Left lung (tissue), 10 donors: ENCODE measurements around the gene LNX1. TPM values are rescaled to one million over a fixed set of nuclear protein-coding genes. Genes with fewer than 3 reads are reported as not detected.
A peak's percentile ranks its signal among the peaks of the same experiment; 100 is the strongest.

Experiments used
- ATAC-seq: fragments of 200-7000 bp; cut with Tn5 transposase; one replicate; pipeline ENCODE4 v1.9.1; 2020; ENCODE audit warnings: moderate library complexity
- DNase-seq, 4 donors: peaks; one replicate each; pipeline ENCODE4 v3.0.0-alpha.2; 2013 to 2020
- H3K27ac ChIP-seq, 2 donors: fragments of 200-600 bp; sonication (generic) in 1 of 2; one replicate each; pipeline versions ENCODE4 v1.5.0 to v1.8.0; 2020 to 2021
- H3K27me3 ChIP-seq, 2 donors: fragments of 200-600 bp; sonication (generic) in 1 of 2; one replicate each; pipeline versions ENCODE4 v1.5.0 to v1.8.0; 2020 to 2021
- H3K36me3 ChIP-seq, 2 donors: fragments of 200-600 bp; sonication (generic) in 1 of 2; one replicate each; pipeline versions ENCODE4 v1.5.0 to v1.8.0; 2020 to 2021
- H3K4me1 ChIP-seq, 2 donors: fragments of 200-600 bp; one replicate each; pipeline ENCODE4 v1.8.0; 2021
- H3K4me3 ChIP-seq, 2 donors: fragments of 200-600 bp; sonication (generic) in 1 of 2; one replicate each; pipeline versions ENCODE4 v1.5.0 to v1.8.0; 2020 to 2021; ENCODE audit warnings: mild to moderate bottlenecking in 1 of 2
- H3K9me3 ChIP-seq, 2 donors: fragments of 200-600 bp; sonication (generic) in 1 of 2; one replicate each; pipeline versions ENCODE4 v1.5.0 to v1.8.0; 2020 to 2021
- intact Hi-C, 2 donors: fragments of 100-400 bp; cut with DNase I; formaldehyde crosslinking; loops; one replicate each; pipeline versions ENCODE4 v1.11.2 to v1.14.2; 2022
- polyA plus RNA-seq, 6 donors: library from polyadenylated mRNA; unstranded; fragments of 120-200 nt; gene quantifications; one replicate each; pipeline ENCODE4 v1.2.1, GENCODE V29; 2013; ENCODE audit not compliant: insufficient read length in 6 of 6
- total RNA-seq, 2 donors: library from RNA; stranded (reverse); fragmentation: NEBNext Ultra II Directional; extraction: Animal tissue kit (Norgen Biotek cat#: 25700); gene quantifications; one replicate each; pipeline ENCODE4 v1.2.1, GENCODE V29; 2021
- TF ChIP-seq, protein P1 (sequence below), 2 donors: fragments of 200-600 bp; sonication (generic) in 1 of 2; IDR thresholded peaks; one replicate each; pipeline versions ENCODE4 v1.5.0 to v1.8.0; 2021; ENCODE audit warnings: antibody characterized with exemption in 2 of 2
- donor health status: DM: no; HTN: yes; CAD: no.
- donor health status: DM: no; HTN: no; CAD: no.

Gene LNX1
- total and polyA plus RNA-seq, 8 donors: 2.5 to 4.4 (median 3.6) TPM

GRCh38 chr4:53573696-53574095 lies 17.6 kb downstream of the LNX1 start:
- ATAC-seq (no peak), DNase-seq (no peak)
- no peaks in the 10 kb centered on the region for H3K27me3 ChIP-seq
- H3K27ac ChIP-seq: no peak overlapping the region
- H3K4me1 ChIP-seq: peaks cover 12 to 13% of the 10 kb centered on the region in 2 donors
- no peaks in the 10 kb centered on the region for H3K9me3 ChIP-seq
- no peaks in the 10 kb centered on the region for H3K36me3 ChIP-seq
- no peak overlapping the region for H3K4me3 ChIP-seq
- TF ChIP-seq, protein P1, sequence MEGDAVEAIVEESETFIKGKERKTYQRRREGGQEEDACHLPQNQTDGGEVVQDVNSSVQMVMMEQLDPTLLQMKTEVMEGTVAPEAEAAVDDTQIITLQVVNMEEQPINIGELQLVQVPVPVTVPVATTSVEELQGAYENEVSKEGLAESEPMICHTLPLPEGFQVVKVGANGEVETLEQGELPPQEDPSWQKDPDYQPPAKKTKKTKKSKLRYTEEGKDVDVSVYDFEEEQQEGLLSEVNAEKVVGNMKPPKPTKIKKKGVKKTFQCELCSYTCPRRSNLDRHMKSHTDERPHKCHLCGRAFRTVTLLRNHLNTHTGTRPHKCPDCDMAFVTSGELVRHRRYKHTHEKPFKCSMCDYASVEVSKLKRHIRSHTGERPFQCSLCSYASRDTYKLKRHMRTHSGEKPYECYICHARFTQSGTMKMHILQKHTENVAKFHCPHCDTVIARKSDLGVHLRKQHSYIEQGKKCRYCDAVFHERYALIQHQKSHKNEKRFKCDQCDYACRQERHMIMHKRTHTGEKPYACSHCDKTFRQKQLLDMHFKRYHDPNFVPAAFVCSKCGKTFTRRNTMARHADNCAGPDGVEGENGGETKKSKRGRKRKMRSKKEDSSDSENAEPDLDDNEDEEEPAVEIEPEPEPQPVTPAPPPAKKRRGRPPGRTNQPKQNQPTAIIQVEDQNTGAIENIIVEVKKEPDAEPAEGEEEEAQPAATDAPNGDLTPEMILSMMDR (IDR thresholded peaks at IDR 0.05): no peak
- intact Hi-C loops: no loop called here

DNA sequence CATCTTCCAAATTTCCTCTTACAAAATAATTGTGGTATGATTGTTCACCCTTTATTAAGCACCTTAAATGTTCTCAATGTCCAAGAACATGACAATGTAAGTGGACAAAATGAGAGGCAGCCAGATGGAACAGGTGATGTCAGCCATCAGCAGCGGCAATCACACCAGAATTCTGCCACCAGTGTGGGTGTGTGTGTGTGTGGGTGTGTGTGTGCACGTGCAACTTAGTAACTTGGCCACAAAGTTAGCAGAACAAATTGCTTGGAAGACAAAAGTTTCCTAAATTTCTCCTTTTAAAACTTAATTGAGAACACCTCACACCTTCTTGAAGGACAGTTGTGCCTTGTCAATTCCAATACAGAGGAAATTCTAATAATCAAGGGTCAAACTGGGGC lies 18.7 kb downstream of the LNX1 start:
- DNase-seq (no peak), ATAC-seq (no peak)
- intact Hi-C loops: no loop called here
- Histone ChIP-seq H3K27ac (no peak overlapping the region), H3K9me3 (no peaks in the 10 kb centered on the region), H3K4me1 (peaks cover 11 to 12% of the 10 kb centered on the region in 2 donors), H3K36me3 (no peaks in the 10 kb centered on the region), H3K4me3 (no peak overlapping the region), H3K27me3 (no peaks in the 10 kb centered on the region)
- TF ChIP-seq, protein P1 (IDR thresholded peaks at IDR 0.05): no peak

DNA sequence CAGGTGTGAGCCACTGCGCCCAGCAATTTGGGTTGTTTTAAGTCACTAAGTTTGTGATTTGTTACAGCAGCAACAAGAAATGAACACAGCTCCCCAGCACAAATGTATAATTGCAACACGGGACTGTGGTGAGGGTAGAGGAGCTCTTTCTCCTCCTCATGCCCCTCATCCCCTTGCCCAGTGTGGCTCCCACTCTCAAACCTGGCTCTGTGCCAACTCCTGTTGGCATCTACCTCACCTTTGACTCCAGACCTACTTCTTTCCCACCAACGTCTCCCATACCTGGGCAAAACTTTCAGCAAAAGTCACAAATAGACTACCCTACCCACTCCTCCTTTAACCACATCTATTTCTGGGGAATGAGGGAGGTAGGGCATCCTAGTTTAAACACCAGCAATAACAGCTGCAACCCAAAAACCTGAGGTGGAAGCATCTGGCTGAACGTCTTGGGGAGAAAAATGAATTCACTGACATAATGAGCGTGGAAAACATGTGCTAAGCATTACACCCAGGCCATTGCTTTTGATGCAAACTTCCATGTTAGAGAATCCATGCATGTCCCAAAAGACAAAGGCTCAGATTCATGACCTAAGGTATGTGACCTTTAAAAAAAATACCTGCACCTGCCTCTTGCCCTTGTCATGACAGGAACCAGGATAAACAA lies 19.2 kb downstream of the LNX1 start:
- DNase-seq (no peak), ATAC-seq (no peak)
- no peak overlapping the region for H3K27ac ChIP-seq
- no peaks in the 10 kb centered on the region for H3K9me3 ChIP-seq
- TF ChIP-seq, protein P1 (IDR thresholded peaks at IDR 0.05): no peak
- no peaks in the 10 kb centered on the region for H3K27me3 ChIP-seq
- no peaks in the 10 kb centered on the region for H3K36me3 ChIP-seq
- peaks cover 10 to 12% of the 10 kb centered on the region in 2 donors for H3K4me1 ChIP-seq
- no peak overlapping the region for H3K4me3 ChIP-seq
- intact Hi-C loops: no loop called here

DNA sequence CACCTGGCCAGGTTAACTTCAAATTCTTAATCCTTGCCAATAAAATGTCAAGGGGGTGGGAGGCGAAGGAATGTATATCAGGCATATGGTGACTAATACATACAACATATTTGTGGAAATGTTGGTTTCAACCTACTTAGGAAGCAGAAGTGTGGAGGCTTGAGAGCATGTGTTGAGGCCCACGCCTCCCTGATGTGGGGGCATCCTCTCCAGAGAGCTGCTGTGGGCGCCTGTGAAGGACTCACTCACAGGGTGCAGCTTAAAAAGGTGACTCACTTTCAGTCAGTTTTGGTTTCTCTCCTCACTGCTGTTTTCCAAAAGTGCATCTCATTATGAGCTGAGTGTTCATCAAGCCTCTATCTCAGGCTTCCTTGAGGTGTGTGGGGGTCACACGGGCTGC lies 27.5 kb downstream of the LNX1 start:
- Histone ChIP-seq H3K27ac (no peak overlapping the region), H3K9me3 (no peaks in the 10 kb centered on the region), H3K27me3 (no peaks in the 10 kb centered on the region), H3K4me1 (peaks cover 0 to 4% of the 10 kb centered on the region in 2 donors), H3K36me3 (no peaks in the 10 kb centered on the region), H3K4me3 (no peak overlapping the region)
- intact Hi-C loops: no loop called here
- TF ChIP-seq, protein P1 (IDR thresholded peaks at IDR 0.05): no peak
- DNase-seq (no peak), ATAC-seq (peak; percentile 41)

DNA sequence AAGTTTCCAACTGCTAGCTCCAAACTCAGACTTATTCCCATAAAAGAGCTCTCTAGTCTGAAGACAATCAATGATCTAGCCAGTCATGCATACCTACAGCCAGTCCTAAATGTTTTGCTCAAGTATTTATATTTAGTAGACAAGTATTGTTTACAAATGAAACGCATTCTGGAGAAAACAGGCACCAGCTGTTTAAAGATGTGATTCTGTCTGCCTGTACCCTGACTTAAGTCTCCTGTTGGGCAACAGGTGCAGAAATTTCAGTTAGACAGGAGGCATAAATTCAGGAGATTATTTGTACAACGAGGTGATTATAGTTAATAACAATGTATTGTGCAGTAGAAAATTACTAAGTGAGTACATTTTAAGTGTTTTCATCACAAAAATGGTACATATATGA lies 28.9 kb downstream of the LNX1 start:
- Histone ChIP-seq H3K4me1 (peaks cover 0 to 12% of the 10 kb centered on the region in 2 donors), H3K27ac (no peak overlapping the region), H3K27me3 (no peaks in the 10 kb centered on the region), H3K4me3 (no peak overlapping the region), H3K9me3 (no peaks in the 10 kb centered on the region), H3K36me3 (no peaks in the 10 kb centered on the region)
- intact Hi-C loops: no loop called here
- TF ChIP-seq, protein P1 (IDR thresholded peaks at IDR 0.05): no peak
- ATAC-seq (no peak), DNase-seq (no peak)
